Measurements from ENCODE around the gene USP5. TPM values are rescaled to one million over a fixed set of nuclear protein-coding genes. Genes with fewer than 3 reads are reported as not detected.

Gene USP5
- polyA plus RNA-seq, 1 of the 3 experiments (the other 2 are of a cell fraction), result 97.2 TPM

- no peak for TF ChIP-seq NFIC (IDR thresholded peaks at IDR 0.05; ENCODE audit: borderline replicate concordance)
- no peak for TF ChIP-seq FOSL2 (IDR thresholded peaks at IDR 0.05; ENCODE audit: borderline replicate concordance, low read depth)
- TF ChIP-seq MEF2A (IDR thresholded peaks at IDR 0.05; ENCODE audit: borderline replicate concordance, low read depth), result no peak
- no peak for TF ChIP-seq ELF1 (IDR thresholded peaks at IDR 0.05)
- TF ChIP-seq TCF12 (IDR thresholded peaks at IDR 0.05), result no peak
- TF ChIP-seq EZH2phosphoT487 (IDR thresholded peaks at IDR 0.05; ENCODE audit: borderline replicate concordance, low read depth), result no peak
- TF ChIP-seq GATA2 (CRISPR knock-in tag; IDR thresholded peaks at IDR 0.05), result no peak
- TF ChIP-seq, protein P1, sequence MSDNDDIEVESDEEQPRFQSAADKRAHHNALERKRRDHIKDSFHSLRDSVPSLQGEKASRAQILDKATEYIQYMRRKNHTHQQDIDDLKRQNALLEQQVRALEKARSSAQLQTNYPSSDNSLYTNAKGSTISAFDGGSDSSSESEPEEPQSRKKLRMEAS (IDR thresholded peaks at IDR 0.05; ENCODE audit: low read depth), result no peak
Observed at GRCh38 chr12:6912164-6912935, 60.4 kb downstream of the USP5 start (continued).

DNA sequence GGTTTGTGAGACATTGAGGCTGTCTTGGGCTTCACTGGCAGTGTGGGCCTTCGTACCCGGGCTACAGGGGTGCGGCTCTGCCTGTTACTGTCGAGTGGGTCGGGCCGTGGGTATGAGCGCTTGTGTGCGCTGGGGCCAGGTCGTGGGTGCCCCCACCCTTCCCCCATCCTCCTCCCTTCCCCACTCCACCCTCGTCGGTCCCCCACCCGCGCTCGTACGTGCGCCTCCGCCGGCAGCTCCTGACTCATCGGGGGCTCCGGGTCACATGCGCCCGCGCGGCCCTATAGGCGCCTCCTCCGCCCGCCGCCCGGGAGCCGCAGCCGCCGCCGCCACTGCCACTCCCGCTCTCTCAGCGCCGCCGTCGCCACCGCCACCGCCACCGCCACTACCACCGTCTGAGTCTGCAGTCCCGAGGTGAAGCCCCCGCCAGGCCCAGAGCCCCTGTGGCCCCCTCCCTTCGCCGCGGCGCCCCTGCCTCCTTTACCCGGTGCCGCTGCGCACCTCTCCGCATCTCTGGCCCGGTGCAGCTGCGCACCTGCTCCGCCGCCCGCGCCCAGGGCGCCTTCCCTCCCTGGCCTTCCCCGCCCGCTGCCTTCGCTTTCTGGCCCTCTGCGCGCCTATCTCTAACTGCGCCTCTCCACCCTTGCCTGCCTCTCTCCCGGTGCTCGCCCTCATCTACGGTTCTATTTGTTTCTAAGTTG lies 62.4 kb downstream of the USP5 start, which contains the start of gene ENO2:
Gene ENO2, plus strand, starts transcription at position 335 of the 701 bp plus-strand sequence. CDS start 1,253 bp downstream, outside the sequence.
- H2AFZ ChIP-seq (ENCODE audit: low read depth), result peak within 1 kb of the TSS; percentile 91
- H3K36me3 ChIP-seq (replicated peaks in 1 of 2; ENCODE audit: control insufficient read depth in 1 of 2, insufficient read depth in 2 of 2, low read length in 1 of 2), result peaks cover 0 to 7% of the 10 kb centered on the region in 2 experiments
- WGBS (ENCODE audit: low lambda C conversion rate), result 8% methylated on average over 15 of the region's 68 CpGs
- H3K9ac ChIP-seq, result peak within 1 kb of the TSS; percentile 75
- CTCF ChIA-PET, result interaction anchor here (0.7 to 9.6 kb wide), 8 partner anchors 11 to 47 kb away, joined by 3 to 62 read pairs (median 6); partner anchors contain the start of genes C12orf57, RNU7-1 and SPSB2
- no peaks in the 10 kb centered on the region for H3K27me3 ChIP-seq (ENCODE audit: insufficient read depth)
- H3K4me1 ChIP-seq (ENCODE audit: control insufficient read depth in 1 of 2, insufficient read depth in 2 of 2, low read depth in 1 of 2, low read length in 1 of 2), result peaks cover 14 to 18% of the 10 kb centered on the region in 2 experiments; a peak in 2 of 4 replicates
- DNase-seq, result peak; percentile 91
- peaks cover 13% of the 10 kb centered on the region; the same call in 1 of the 2 replicates for H3K79me2 ChIP-seq (ENCODE audit: insufficient read depth)
- peaks cover 4% of the 10 kb centered on the region for H3F3A ChIP-seq (replicated peaks; ENCODE audit: insufficient read depth)
- H3K9me3 ChIP-seq, result no peaks in the 10 kb centered on the region
- peak within 1 kb of the TSS; percentile 69 to 92 for H3K4me3 ChIP-seq (ENCODE audit: low read depth in 2 of 2, low read length in 1 of 2)
- peak within 1 kb of the TSS; percentile 49 to 82 for H3K27ac ChIP-seq (ENCODE audit: low read depth in 2 of 2, low read length in 1 of 2)
- H4K20me1 ChIP-seq (ENCODE audit: insufficient read depth), result no peaks in the 10 kb centered on the region
- POLR2A ChIA-PET, result interaction anchor here (0.7 to 4.2 kb wide), 11 partner anchors 9 to 49 kb away, joined by 3 to 21 read pairs (median 4); partner anchors contain the start of genes ATN1, C12orf57, RNU7-1 and SPSB2
- peak within 1 kb of the TSS; percentile 97 for H3K4me2 ChIP-seq
- no peaks in the 10 kb centered on the region for H3K9me2 ChIP-seq
- TF ChIP-seq JUND (IDR thresholded peaks at IDR 0.05), result no peak; the same call in 1 of the 2 replicates
- TF ChIP-seq, protein P2, sequence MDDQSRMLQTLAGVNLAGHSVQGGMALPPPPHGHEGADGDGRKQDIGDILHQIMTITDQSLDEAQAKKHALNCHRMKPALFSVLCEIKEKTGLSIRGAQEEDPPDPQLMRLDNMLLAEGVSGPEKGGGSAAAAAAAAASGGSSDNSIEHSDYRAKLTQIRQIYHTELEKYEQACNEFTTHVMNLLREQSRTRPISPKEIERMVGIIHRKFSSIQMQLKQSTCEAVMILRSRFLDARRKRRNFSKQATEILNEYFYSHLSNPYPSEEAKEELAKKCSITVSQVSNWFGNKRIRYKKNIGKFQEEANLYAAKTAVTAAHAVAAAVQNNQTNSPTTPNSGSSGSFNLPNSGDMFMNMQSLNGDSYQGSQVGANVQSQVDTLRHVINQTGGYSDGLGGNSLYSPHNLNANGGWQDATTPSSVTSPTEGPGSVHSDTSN (IDR thresholded peaks at IDR 0.05), result no peak
- no peak for TF ChIP-seq ELF1 (IDR thresholded peaks at IDR 0.05)
- no peak for TF ChIP-seq NRF1 (IDR thresholded peaks at IDR 0.05; ENCODE audit: low read depth, low read length)
- peak; percentile 64; the same call in 1 of the 2 replicates for TF ChIP-seq FOSL2 (IDR thresholded peaks at IDR 0.05; ENCODE audit: borderline replicate concordance, low read depth)
- TF ChIP-seq FOXJ3 (CRISPR knock-in tag; IDR thresholded peaks at IDR 0.05), result no peak
- peak; percentile 29; the same call in 1 of the 2 replicates for TF ChIP-seq MXI1 (IDR thresholded peaks at IDR 0.05; ENCODE audit: low read depth, low read length)
- TF ChIP-seq USF1 (IDR thresholded peaks at IDR 0.05; ENCODE audit: borderline replicate concordance, low read depth), result peak; percentile 89
- TF ChIP-seq, protein P3, sequence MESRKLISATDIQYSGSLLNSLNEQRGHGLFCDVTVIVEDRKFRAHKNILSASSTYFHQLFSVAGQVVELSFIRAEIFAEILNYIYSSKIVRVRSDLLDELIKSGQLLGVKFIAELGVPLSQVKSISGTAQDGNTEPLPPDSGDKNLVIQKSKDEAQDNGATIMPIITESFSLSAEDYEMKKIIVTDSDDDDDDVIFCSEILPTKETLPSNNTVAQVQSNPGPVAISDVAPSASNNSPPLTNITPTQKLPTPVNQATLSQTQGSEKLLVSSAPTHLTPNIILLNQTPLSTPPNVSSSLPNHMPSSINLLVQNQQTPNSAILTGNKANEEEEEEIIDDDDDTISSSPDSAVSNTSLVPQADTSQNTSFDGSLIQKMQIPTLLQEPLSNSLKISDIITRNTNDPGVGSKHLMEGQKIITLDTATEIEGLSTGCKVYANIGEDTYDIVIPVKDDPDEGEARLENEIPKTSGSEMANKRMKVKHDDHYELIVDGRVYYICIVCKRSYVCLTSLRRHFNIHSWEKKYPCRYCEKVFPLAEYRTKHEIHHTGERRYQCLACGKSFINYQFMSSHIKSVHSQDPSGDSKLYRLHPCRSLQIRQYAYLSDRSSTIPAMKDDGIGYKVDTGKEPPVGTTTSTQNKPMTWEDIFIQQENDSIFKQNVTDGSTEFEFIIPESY (IDR thresholded peaks at IDR 0.05; ENCODE audit: borderline replicate concordance, low read depth), result no peak
- no peak for TF ChIP-seq RAD21 (IDR thresholded peaks at IDR 0.05; ENCODE audit: low read length)
- TF ChIP-seq GABPA (IDR thresholded peaks at IDR 0.05; ENCODE audit: low read depth), result no peak
- TF ChIP-seq USF2 (IDR thresholded peaks at IDR 0.05; ENCODE audit: borderline replicate concordance, low read depth, low read length), result peak; percentile 21; the same call in 1 of the 2 replicates
- no peak for TF ChIP-seq SIN3A (IDR thresholded peaks at IDR 0.05; ENCODE audit: borderline replicate concordance, low read depth, low read length)
- TF ChIP-seq CHD2 (IDR thresholded peaks at IDR 0.05; ENCODE audit: low read length, partially characterized antibody), result no peak
- TF ChIP-seq YY1 (IDR thresholded peaks at IDR 0.05; ENCODE audit: low read depth), result no peak
- TF ChIP-seq FOXM1 (IDR thresholded peaks at IDR 0.05; ENCODE audit: low read depth), result no peak
